ENCODE data around the gene RNF5. TPM values are rescaled to one million over a fixed set of nuclear protein-coding genes. Genes with fewer than 3 reads are reported as not detected.

Gene RNF5
- total and polyA plus RNA-seq, 2 of the 4 experiments (the other 2 are of a cell fraction): 18.8 to 41.4 TPM

- ATAC-seq (ENCODE audit: low read depth) (no peak), DNase-seq (no peak)
- Histone ChIP-seq H3K23ac (ENCODE audit: low read depth, low read length) (no peak overlapping the region), H3K9me1 (ENCODE audit: insufficient read depth, low read length) (no peaks in the 10 kb centered on the region), H2AFZ (replicated peaks; ENCODE audit: low read length, poor library complexity) (no peak overlapping the region), H3K36me3 (ENCODE audit: control insufficient read depth, insufficient read depth, low read length) (no peaks in the 10 kb centered on the region), H3K27me3 (ENCODE audit: control insufficient read depth, insufficient read depth, low read length) (peaks cover 45% of the 10 kb centered on the region), H4K91ac (ENCODE audit: insufficient read depth, low read depth, low read length) (no peak overlapping the region), H3K9ac (ENCODE audit: low read depth, low read length) (no peak overlapping the region), H2BK5ac (ENCODE audit: low read depth, low read length, poor library complexity, severe bottlenecking) (no peak overlapping the region), H4K5ac (ENCODE audit: low read depth, low read length) (no peak overlapping the region), H2BK15ac (ENCODE audit: low read depth, low read length) (no peak overlapping the region), H2AK5ac (ENCODE audit: low read depth, low read length) (no peak overlapping the region), H3K79me1 (ENCODE audit: low read depth in 1 of 2, low read length in 2 of 2) (no peaks in the 10 kb centered on the region), H3K4me3 (ENCODE audit: insufficient read depth, low read depth, low read length) (no peak overlapping the region), H3K27ac (ENCODE audit: insufficient read depth, low read length) (no peak overlapping the region), H3K4me1 (ENCODE audit: control insufficient read depth, insufficient read depth, low read length) (no peaks in the 10 kb centered on the region), H4K8ac (ENCODE audit: low read depth in 2 of 2, low read length in 2 of 2) (no peak overlapping the region), H4K20me1 (ENCODE audit: insufficient read depth, low read length) (no peaks in the 10 kb centered on the region), H3K56ac (ENCODE audit: extremely low read depth, insufficient read depth, low read length) (no peak overlapping the region), H2BK20ac (ENCODE audit: low read depth, low read length) (no peak overlapping the region), H2BK120ac (ENCODE audit: low read depth, low read length) (no peak overlapping the region), H3K9me3 (ENCODE audit: control insufficient read depth, insufficient read depth, low read length) (no peaks in the 10 kb centered on the region), H3K4ac (ENCODE audit: low read depth, low read length) (no peak overlapping the region), H3K18ac (ENCODE audit: low read depth, low read length) (no peak overlapping the region), H3K4me2 (ENCODE audit: low read depth, low read length) (no peak overlapping the region), H3K14ac (replicated peaks; ENCODE audit: low read depth, low read length) (no peak overlapping the region), H2AK9ac (replicated peaks; ENCODE audit: low read depth, low read length, poor library complexity) (no peak overlapping the region)
- intact Hi-C loops (cut with micrococcal nuclease): no loop called here
- dilution Hi-C loops (cut with HindIII; ENCODE audit: low sequenced_read_pairs, unreplicated experiment): no loop called here
- no peak for TF ChIP-seq NFE2L2 (IDR thresholded peaks at IDR 0.05; ENCODE audit: low read depth, low read length)
- no peak for TF ChIP-seq FOS (IDR thresholded peaks at IDR 0.05; ENCODE audit: low read depth, low read length)
- TF ChIP-seq, protein P1, sequence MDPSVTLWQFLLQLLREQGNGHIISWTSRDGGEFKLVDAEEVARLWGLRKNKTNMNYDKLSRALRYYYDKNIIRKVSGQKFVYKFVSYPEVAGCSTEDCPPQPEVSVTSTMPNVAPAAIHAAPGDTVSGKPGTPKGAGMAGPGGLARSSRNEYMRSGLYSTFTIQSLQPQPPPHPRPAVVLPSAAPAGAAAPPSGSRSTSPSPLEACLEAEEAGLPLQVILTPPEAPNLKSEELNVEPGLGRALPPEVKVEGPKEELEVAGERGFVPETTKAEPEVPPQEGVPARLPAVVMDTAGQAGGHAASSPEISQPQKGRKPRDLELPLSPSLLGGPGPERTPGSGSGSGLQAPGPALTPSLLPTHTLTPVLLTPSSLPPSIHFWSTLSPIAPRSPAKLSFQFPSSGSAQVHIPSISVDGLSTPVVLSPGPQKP (IDR thresholded peaks at IDR 0.05; ENCODE audit: borderline replicate concordance, low read depth, low read length): no peak
- no peak for TF ChIP-seq CEBPB (IDR thresholded peaks at IDR 0.05; ENCODE audit: low read depth, low read length)
- TF ChIP-seq, protein P2, sequence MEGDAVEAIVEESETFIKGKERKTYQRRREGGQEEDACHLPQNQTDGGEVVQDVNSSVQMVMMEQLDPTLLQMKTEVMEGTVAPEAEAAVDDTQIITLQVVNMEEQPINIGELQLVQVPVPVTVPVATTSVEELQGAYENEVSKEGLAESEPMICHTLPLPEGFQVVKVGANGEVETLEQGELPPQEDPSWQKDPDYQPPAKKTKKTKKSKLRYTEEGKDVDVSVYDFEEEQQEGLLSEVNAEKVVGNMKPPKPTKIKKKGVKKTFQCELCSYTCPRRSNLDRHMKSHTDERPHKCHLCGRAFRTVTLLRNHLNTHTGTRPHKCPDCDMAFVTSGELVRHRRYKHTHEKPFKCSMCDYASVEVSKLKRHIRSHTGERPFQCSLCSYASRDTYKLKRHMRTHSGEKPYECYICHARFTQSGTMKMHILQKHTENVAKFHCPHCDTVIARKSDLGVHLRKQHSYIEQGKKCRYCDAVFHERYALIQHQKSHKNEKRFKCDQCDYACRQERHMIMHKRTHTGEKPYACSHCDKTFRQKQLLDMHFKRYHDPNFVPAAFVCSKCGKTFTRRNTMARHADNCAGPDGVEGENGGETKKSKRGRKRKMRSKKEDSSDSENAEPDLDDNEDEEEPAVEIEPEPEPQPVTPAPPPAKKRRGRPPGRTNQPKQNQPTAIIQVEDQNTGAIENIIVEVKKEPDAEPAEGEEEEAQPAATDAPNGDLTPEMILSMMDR (conservative IDR thresholded peaks at IDR 0.05; ENCODE audit: low read depth, low read length): no peak
- no peak for TF ChIP-seq RCOR1 (IDR thresholded peaks at IDR 0.05; ENCODE audit: insufficient replicate concordance, low read length)
- no peak for TF ChIP-seq MAZ (IDR thresholded peaks at IDR 0.05; ENCODE audit: borderline replicate concordance, low read depth, low read length)
- TF ChIP-seq RAD21 (IDR thresholded peaks at IDR 0.05; ENCODE audit: low read length): no peak
- no peak for TF ChIP-seq USF2 (IDR thresholded peaks at IDR 0.05; ENCODE audit: low read depth, low read length)
- no peak for TF ChIP-seq POLR2A (IDR thresholded peaks at IDR 0.05; ENCODE audit: low read depth, low read length)
- no peak for TF ChIP-seq MAFK (IDR thresholded peaks at IDR 0.05; ENCODE audit: low read depth, low read length)
- no peak for TF ChIP-seq CHD1 (IDR thresholded peaks at IDR 0.05; ENCODE audit: low read depth, low read length)
- TF ChIP-seq SMC3 (IDR thresholded peaks at IDR 0.05; ENCODE audit: low read depth, low read length): no peak
- no peak for TF ChIP-seq RFX5 (IDR thresholded peaks at IDR 0.05; ENCODE audit: low read depth, low read length)
- TF ChIP-seq BHLHE40 (IDR thresholded peaks at IDR 0.05; ENCODE audit: low read depth, low read length): no peak
- TF ChIP-seq MXI1 (IDR thresholded peaks at IDR 0.05; ENCODE audit: borderline replicate concordance, low read depth, low read length): no peak
- ChIA-PET CTCF (no interaction called here), POLR2A (ENCODE audit: unreplicated experiment) (no interaction called here)
- in situ Hi-C loops (cut with MboI; ENCODE audit: low sequenced_read_pairs): no loop called here
- no TSS peak for BruUV-seq (replicated peaks)
- WGBS, 2 experiments (ENCODE audit: extremely low coverage in 2 of 2, insufficient read length in 1 of 2): no CpG with 5 or more reads among the region's 4 CpGs
Observed at GRCh38 chr6:32220021-32220420, 41.8 kb downstream of the RNF5 start.

All from IMR-90 (cell line).